ENCODE data around the gene HS3ST4.

The HS3ST4 gene

GRCh38 chr16:25896411-25896810, 204.7 kb downstream of the HS3ST4 start:
- DNase-seq (ENCODE audit: low read depth) = no peak

DNA sequence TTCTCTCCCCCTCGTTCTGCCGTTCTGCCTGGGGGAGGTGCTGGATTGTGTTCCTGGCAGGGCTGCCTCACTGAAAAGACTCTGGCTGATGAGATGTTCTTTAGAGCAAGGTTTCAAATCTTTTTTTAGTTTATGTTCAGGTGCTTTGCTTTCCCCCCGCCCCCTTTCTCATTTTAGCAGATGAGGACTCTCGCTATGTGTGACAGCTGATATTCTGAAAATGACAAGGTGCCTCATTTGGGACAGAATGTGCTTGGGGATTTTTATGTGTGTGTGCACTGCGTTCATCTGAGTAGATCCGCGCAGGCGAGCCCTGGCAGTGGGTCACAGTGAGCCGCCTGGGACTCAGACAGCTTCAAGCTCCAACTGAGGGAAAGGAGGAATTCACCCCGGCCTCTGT, 205.9 kb downstream of the HS3ST4 start:
- DNase-seq (ENCODE audit: low read depth) = no peak

DNA sequence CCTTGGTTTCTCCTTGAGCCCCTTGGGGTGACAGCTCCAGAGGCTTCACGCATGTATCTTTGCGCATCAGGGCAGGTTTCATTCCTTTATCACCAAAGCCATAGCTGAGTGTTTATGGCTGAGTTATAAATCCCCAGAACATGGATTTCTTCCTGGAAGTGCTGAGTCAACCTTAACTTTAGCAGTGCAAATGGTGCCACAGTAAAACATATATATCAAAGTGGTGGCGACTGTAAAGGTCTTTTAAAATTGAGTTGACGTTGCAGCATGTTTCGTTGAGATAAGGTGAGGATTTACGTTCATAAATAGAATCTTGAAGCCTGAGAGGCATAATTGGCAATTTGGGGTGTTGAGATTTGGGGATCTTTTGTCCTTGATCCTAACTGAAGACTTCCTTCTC, 214.1 kb downstream of the HS3ST4 start:
- no peak for DNase-seq (ENCODE audit: low read depth)

GRCh38 chr16:25910971-25911370, 219.2 kb downstream of the HS3ST4 start:
- no peak for DNase-seq (ENCODE audit: low read depth)

DNA sequence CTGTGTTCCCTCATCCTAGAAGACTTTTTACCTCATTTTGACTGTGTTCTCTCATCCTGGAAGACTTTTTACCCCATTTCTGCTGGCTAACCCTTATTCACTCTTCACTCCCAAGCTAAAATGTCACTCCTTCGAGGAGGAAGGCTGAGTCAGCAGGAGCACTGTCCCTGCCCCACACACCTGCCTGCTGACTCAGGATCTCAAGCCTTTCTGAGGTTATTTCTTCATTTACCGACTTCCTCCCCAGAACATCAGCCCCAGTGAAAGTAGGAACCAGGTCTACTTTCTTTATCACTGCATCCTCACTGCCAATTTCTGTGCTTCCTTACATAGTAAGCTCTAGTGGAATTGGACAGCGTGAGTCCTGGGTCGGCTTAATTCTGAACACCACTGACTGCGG, 220.6 kb downstream of the HS3ST4 start:
- no peak for DNase-seq (ENCODE audit: low read depth)

GRCh38 chr16:25914357-25914962, 222.7 kb downstream of the HS3ST4 start:
- DNase-seq (ENCODE audit: low read depth) = no peak

DNA sequence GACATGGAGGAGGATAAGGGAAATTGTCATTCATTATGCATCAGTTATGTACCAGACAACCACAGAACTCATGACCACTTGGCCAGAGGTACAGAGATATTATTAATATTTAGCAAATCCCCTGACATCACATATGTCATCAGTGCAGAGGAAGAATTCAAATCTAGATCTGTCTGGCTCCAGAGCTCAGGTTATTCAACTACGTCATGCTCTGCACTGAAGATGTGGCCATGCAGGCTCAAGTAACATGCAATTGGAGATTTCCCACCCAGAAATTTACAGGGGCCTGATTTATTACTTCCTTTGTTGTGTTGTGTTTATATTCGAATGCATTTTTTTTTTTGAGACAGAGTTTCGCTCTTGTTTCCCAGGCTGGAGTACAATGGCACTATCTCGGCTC, 224.3 kb downstream of the HS3ST4 start:
- DNase-seq (ENCODE audit: low read depth) = no peak

GRCh38 chr16:25922438-25922837, 230.7 kb downstream of the HS3ST4 start:
- no peak for DNase-seq (ENCODE audit: low read depth)

DNA sequence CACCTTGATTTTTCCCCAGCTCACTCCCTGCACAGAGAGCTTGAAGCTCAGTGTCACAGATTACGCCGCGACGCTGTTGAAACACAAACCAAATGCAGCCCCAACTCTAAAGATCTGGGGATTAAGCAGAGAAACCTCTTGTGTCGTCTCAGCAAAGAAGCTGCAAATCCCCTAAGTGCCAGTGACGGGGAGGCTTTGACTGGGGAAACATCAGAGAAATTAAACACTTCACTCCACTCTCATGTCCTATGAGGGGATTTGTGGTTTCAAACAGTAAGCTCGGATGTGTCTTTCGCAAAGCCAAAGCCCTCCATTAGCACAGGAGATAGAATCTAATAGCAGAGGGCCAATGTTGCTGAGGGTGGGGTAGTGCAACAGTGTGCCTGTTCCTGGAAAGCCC, 233.7 kb downstream of the HS3ST4 start:
- DNase-seq (ENCODE audit: low read depth) = no peak

DNA sequence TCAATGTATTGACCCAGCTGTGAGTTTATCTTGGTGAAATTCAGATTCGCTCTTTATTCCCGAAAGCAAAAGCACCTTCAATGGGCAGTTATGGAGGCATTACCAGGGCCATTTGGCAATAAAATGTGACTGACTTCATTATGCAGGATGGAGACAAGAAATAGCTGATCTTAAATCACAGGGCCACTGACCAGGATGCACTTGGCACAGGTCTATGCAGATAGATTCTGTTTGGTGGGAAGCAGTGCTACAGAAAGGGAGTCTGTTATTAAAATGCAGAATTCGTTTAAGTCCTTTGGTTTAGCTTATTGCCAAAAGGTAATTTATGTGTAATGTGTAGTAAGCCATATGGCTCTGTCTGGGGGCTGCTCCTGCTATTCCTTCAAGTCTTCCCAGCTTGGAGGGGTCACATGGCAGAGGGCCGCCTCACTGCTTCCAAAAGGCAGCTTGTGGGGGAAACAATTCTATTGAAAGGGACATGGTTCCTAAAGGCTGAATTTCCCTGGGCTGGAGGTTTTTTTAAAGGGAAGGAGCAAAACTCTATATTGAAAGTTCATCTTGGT, 239.8 kb downstream of the HS3ST4 start:
- DNase-seq (ENCODE audit: low read depth) = no peak

GRCh38 chr16:25941800-25942499, 250.2 kb downstream of the HS3ST4 start:
- no peak for DNase-seq (ENCODE audit: low read depth)

- DNase-seq (ENCODE audit: low read depth) = no peak
These were observed 259.0 kb downstream of the HS3ST4 start for GRCh38 chr16:25950586-25951281.

DNA sequence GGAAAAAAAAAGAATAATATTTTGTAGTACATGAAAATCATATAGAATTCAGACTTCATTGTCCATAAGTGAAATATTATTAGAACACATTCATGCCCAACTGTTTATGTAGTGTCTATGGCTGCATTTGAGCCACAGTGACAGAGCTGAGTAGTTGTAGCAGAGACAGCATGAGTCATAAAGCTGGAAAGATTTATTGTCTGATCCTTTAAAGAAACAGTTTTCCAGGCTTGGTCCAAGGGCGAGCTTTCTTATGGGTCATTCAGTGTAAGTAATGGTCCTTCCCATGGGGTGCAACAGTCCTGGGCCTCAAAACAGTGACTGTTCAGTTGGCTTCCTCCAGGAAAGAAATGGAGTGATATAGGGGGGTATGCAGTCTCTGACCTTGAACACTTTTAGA, 260.2 kb downstream of the HS3ST4 start:
- DNase-seq (ENCODE audit: low read depth) = no peak

DNA sequence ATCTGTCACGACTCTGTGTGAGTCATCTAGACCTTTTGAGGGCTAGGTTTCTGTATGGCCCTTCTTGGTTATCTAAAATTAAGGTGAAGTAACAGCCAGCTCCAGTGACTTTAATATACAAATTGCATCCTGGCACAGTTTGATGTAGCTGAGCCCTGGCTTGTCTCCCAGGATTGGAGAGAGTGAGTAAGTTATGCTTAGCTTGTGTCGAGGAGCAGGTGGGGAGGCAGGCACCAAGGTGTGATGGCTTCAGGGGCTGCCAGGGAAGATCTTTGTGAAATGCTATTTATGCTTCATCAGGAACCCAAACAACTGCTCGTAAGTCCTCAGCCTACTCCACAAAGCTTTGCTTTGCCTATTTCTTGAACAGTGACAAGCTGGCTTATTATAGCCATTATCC, 261.2 kb downstream of the HS3ST4 start:
- no peak for DNase-seq (ENCODE audit: low read depth)

DNA sequence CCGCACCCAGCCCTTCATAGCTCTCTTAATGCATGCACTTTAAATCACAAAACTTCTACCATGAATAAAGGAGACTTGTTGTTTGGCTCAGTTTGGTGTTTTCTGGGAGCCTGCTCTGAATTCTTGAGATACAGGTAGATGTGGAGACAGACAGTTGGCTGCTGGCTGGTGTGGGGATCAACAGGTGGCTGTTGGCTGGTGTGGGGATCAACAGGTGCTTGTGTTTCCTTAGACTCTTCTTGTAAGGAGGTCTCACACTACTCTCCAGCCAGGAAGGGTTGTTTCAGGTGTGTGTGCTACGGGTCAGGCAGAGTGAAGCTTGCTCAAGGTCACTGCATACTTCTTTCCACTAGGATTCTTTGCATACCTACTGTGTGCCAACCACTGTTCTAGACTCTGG, 265.9 kb downstream of the HS3ST4 start:
- DNase-seq (ENCODE audit: low read depth) = no peak

DNA sequence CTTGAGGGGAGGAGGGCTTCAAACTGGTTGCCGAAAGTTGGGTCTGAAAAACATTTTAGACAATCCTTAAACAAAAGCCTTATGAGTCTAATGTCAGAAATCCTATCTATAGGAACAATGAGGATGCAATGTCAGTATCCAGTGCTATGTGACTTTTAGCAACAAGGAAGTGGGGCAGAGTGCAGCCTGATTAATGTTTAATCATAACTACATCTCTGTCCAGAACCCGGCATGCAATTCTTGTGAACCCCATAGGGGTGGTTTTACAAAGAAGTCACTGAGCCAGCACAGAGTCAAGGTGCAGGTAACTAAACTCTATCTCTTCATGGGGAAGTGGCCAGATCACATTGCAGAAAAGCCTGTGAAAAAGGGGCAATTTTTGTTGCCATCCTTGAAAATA, 267.5 kb downstream of the HS3ST4 start:
- no peak for DNase-seq (ENCODE audit: low read depth)

DNA sequence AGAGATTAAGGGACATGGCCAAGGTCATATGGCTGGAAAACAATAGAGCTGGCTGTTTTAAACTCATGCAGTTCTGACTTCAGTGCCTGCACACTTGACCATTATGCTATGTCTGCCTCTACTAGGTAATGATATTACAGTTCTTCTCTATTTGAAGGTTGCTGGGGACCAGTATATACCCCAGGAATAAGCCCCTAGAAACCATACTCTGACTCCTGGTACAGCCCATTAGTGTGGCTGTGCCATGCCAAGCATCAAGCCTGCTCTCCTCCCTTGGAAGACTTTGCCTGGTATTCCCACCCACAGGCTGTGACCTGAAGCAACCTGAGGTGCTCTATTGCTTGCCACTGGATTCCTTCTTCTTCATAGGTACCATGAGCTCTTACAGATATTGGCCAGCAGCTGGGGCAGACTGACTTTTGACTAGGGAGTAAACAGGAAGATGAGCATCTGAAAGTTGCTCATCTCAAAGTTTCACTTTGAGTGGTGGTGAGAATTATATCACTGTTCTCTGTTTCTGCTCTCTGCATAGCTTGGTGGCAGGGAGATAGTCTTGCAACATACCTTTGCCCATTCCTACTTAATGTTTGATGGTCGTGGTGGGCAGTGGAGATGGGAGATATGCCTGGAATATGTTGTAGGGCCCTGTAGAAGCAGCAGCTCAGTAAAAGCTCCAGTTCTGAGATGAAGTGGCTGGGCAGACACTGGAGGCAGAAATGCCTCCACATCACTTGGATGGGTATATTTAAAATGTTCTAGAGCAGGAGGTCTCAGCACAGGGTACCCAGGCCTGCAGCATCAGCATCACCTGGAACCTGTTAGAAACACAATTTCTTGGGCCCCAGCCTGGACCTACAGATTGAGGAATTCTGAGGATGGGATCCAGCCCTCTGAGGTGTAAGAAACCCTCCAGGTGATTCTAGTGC, 274.7 kb downstream of the HS3ST4 start:
- DNase-seq (ENCODE audit: low read depth) = peak; percentile 6

DNA sequence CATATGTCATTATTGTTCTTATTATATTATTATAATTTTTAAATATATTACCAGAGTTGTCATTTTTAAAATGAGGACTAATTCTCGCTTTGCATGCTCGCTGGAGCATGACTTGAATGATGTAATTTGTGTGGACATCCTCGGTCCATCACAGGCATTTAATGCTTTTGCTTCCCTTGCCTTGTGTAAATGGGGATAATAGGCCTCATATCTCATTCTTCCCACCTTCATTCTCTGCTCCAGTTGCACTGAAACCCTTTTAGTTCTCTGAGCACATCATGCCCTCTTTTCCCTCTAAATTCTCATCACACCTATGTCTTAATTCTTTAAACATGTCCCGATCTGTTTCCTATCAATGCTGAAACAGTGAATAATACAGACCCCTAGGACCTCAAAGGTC, 285.4 kb downstream of the HS3ST4 start:
- DNase-seq (ENCODE audit: low read depth) = no peak

- no peak for DNase-seq (ENCODE audit: low read depth)
These were observed 286.5 kb downstream of the HS3ST4 start for GRCh38 chr16:25978218-25978617.

- DNase-seq (ENCODE audit: low read depth) = no peak
These were observed 296.3 kb downstream of the HS3ST4 start for GRCh38 chr16:25988084-25988483.

DNA sequence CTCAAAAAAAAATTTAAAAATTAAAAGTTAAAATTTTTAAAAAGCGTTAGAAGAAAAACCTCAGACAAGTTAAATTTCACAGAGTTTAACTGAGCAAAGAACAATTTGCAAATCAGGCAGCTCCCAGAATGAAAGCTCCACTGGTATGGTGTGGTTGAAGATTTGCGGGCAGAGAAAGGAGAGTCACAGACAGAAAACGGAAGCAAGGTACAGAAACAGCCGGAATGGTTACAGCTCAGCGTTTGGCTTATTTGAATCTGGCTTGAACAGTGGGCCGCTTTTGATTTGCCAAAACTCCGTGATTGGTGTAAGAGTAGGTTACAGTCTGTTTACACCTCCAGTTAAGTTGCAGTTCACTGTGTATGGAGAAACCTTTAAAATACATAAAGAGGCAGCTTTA, 297.1 kb downstream of the HS3ST4 start:
- DNase-seq (ENCODE audit: low read depth) = no peak

GRCh38 chr16:25996052-25996451, 304.3 kb downstream of the HS3ST4 start:
- no peak for DNase-seq (ENCODE audit: low read depth)
